ENCODE results near the gene CPOX. TPM values are rescaled to one million over a fixed set of nuclear protein-coding genes. Genes with fewer than 3 reads are reported as not detected.
"Not testable (repeated sequence)": the region's sequence is repeated elsewhere in the genome, so short reads cannot be mapped to it uniquely, and the experiment has no call there.

The CPOX gene
- polyA plus RNA-seq, 10 donors = 10.3 to 17.7 (median 15.4) TPM

GRCh38 chr3:98564282-98565005 is 29.0 kb downstream of the CPOX start:
- no peak for DNase-seq

- no peak for DNase-seq
Measured at GRCh38 chr3:98563661-98564281, 29.6 kb downstream of the CPOX start.

DNA sequence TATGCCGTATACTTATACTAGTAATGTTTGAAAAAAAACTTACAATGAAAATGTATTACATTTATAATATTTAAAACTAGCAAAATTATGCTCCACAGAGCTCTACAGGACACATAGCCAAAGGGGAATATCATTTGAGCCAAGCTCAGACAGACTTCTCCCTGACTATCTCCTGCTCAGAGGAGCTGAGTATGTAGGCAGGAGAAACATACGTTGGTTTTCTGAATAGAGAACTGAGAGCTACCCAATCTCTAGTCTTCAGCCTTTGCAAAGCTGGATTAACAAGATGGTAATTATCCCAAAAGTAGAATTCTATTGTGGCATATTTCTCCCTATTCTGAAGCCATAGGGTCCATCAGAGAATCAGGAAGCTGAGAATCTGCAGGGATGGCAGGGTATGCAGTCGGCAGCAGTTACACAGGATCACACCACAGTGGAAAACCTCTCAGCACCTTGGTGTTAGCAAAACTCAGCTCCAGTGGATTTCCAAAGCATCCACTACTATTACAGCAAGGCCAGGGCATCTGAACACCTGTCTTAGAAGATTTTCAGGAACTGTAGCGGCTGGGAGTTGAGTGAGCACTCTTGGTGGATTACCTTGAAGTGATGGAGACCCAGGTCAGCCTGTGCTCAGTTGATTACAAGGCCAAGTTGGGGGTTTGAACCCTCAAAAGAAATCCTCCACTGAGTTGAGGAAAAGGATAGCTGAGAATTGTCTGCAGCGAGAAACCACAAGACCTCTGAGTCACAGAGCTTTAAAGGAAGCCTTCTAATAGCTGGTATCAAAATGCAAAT is 31.5 kb downstream of the CPOX start:
- DNase-seq = no peak

DNA sequence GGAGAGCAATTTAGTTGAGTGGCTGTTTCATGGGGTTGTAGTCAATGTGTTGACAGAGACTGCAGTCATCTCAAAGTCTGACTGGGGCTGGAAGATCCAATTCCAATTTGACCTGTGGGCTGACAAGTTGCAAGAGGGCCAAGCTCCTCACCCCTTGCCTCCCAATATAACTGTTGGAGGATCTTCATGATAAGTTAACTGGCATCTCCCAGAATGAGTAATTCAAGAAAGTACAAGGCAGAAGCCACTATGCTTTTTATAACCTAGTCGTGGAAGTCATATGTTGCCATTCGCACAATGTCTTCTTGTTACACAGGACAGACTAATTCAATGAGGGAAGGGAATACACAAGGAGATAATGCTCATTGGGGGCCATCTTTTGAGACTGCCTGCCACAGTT is 32.5 kb downstream of the CPOX start:
- no peak for DNase-seq

DNA sequence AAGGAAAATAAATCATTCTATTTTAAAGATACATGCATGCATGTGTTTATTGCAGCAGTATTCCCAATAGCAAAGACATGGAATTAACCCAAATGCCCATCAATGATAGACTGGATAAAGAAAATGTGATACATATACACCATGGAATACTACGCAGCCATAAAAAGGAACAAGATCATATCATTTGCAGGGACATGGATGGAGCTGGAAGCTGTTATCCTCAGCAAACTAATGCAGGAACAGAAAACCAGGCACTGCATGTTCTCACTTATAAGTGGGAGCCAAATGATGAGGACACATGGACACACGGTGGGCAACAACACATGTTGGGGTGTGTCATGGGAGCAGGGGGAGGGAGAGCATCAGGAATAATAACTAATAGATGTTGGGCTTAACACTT is 33.6 kb downstream of the CPOX start:
- DNase-seq = not testable (repeated sequence)

DNA sequence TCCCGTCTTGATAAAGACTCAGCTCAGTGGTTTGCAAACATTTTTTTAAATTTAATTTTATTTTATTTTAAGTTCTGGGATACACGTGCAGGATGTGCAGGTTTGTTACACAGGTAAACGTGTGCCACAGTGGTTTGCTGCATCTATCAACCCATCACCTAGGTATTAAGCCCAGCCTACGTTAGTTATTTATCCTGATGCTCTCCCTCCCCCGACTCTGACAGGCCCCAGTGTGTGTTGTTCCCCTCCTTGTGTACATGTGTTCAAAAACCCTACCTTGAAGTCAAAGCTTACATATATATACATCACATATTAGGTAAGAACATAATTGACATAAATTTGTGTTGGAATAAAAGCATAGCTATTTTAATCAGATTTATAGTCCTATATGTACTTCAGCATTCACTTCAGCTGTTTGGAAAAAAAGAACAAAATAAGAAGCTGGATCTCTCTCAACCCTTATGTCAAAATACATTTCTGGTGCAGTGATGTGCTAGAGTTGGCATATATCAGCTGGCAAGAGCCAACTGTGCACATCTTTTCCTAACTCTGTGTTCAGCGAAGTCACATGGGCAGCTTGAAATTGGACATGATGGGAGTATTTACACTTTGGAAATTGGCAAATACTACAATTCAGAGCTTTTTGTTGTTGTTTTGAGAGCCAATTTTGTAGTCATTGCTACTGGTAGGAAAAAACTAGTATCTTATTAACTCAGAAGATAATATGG is 35.1 kb downstream of the CPOX start:
- DNase-seq = no peak

DNA sequence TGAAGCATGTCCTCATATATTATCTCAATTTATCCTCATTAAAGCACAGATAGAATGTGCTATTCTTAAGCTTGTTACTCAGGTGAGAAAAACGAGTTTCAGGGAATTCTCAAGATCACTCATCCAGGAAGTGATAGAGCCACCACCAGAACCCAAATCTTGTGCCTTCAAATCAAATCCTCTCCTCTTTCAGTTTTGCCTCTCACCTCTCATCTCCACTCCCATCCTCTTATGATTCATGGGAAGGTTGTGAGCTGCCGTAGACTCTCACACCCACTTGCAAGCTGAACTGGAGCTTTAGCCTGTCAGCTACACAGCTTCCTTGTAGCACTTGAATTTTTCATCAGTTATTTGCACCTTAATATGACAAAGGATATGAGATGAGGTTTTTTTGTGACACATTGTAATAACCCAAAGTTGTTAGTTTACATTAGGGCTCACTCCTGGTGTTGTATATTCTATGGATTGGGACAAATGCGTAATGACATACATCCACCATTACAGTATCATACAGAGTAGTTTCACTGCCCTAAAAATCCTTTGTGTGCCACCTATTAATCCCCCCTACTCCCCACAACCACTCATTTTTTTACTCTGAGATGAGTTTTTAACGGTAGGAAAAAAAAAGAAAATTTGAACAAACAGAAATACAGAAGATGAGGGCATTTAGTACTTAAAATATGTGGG is 35.9 kb downstream of the CPOX start:
- no peak for DNase-seq

- DNase-seq = no peak
Measured at GRCh38 chr3:98556164-98557130, 37.0 kb downstream of the CPOX start.

DNA sequence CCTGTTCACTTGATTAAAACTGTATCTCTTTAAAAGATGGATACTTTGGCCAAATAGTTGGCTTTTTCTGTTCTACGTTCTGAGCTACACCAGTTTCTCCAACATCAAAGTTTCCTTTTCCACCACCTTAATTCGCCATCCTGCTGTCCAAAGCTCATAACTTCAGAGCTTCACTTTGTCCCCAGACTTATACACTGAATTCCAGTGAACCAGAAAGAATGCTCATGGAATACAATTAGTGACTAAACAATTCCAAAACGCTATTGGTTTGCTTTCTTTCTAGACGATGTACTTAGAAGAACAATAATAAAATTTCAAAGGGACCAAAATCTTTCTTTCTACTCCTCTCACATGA is 38.4 kb downstream of the CPOX start:
- DNase-seq = no peak

DNA sequence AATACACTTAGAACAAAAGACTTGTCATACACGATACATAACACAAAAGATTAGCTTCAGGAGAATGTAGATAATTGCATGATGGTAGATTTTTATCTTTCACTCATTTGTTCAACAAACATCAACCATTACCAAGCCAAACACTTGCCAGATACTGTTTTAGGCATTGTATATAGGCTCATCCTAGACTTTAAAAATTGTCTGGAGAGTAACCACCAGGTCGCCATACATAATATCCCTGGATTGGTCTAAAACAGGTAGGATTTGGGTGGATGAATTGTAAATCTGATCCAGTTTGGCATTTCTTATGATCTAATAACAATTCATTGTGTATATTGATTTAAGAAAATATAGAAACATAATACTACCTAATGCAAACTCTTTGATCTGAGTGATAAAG is 38.8 kb downstream of the CPOX start:
- no peak for DNase-seq

GRCh38 chr3:98553753-98554152 is 39.7 kb downstream of the CPOX start:
- peak in 1 of 3 donors; percentile 13 for DNase-seq

DNA sequence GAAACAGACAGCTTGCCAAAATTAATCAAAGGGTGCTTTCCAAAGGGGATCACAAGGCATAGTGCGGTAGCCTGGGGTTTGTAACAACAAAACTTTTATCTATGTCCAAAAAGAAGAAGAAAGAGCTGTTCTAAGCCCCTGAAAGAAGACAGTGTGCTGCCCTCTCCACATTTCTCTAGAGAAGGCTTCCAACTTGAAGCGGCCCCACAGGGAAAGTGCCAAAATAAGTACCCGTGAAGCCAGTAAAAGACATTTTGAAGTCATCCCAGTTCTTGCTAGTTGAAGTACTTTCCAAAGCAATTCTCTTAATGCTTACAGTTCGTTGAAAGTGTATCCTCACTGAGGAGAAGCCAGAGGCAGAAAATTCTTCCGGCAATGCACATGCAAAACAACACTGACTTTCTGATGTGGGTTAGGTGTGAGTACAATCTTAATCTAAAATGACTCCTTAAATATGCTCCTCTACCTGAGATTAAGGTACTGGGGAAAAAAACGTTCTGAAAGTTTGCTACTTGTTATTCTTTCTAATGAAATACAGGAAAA is 40.3 kb downstream of the CPOX start:
- no peak for DNase-seq

- DNase-seq = no peak
Measured at GRCh38 chr3:98552232-98553020, 41.0 kb downstream of the CPOX start.

GRCh38 chr3:98551754-98552153 is 41.7 kb downstream of the CPOX start:
- DNase-seq = no peak

DNA sequence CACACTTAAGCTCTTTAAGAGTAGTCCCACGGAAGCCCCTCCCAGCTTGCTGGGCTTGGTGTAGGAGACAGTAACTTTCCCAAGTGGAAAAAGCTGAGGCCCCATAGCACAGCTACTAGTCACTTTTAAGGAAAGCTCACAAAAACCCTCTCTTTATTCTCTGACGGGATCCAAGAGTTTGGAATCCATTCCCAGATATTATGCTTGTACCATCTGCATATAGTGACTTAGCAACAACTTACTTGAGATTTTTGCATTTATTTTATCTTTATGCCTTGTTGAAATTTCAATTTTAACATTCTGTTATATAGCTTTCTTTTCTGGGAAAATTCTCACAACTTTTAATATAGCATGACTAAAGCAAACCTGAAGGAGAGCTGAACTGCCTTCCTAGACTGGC is 42.2 kb downstream of the CPOX start:
- DNase-seq = no peak

- no peak for DNase-seq
Measured at GRCh38 chr3:98550833-98551232, 42.6 kb downstream of the CPOX start.

DNA sequence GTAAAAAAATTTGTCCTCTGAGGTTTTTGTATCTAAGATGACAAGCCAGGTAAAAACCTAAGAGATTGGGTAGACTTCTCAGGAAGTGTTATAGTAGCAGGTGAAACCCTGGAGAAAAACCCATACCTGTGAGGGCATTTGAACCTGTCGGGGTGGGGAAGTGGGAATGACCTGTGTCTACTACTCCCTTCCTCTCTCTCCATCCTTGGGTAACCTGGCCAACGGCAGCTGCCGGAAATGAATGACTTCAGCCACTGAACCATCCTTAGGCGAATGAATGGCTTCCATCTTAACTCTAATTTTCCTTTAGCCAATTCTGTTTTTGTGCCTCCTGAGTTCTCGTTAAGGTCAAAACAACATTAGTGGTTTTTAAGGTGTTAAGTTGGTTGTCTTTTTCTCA is 44.9 kb downstream of the CPOX start:
- DNase-seq = no peak

DNA sequence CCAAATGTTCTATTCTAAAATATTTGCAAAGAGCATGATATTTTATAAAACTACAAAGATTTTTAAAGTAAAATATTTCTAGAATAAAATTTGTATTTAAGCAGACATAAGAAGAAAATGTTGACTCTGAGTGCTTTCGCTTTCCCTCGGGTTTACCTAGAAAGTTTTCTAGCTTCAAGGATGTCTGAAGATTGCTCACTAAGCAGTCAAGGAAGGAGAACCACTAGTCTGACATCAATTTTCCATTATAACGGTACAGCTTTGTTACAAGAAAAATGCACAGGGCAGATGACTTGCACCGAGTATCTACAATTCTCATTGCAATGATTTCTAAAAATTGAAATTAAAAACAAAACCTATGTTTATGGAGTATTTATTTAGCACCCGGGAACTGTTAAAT is 47.5 kb downstream of the CPOX start:
- DNase-seq = no peak

DNA sequence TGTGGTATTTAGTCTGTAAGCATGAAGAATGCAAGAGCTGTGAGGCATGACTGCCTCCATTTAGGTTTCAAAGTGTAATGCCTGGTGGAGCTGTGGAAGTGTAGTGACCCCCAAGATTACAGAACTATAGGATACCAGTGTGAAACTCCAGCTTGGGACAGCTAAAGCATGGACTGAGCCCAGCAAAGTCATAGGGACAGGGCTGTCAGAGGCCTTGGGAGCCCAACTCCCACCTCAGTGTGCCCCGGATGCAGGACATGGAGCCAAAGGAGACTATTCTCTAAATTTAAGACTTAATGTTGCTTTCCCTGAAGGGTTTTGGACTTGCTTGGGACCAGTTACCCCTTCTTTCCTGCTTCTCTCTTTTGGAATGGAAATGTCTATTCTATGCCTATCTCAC is 50.8 kb downstream of the CPOX start:
- DNase-seq = no peak
